Measurements from ENCODE around the gene ARL5C.
"Not testable (repeated sequence)": the region's sequence is repeated elsewhere in the genome, so short reads cannot be mapped to it uniquely, and the experiment has no call there.

ARL5C gene

GRCh38 chr17:39141294-39141693, 24.7 kb downstream of the ARL5C start:
- DNase-seq (ENCODE audit: low spot score): no peak

- no peak for DNase-seq (ENCODE audit: low spot score)
Observed at GRCh38 chr17:39139561-39139960, 26.4 kb downstream of the ARL5C start.

GRCh38 chr17:39139161-39139511, 26.8 kb downstream of the ARL5C start:
- DNase-seq (ENCODE audit: low spot score): peak; percentile 39

GRCh38 chr17:39138431-39139160, 27.4 kb downstream of the ARL5C start:
- no peak for DNase-seq (ENCODE audit: low spot score)

GRCh38 chr17:39134878-39135277, 31.1 kb downstream of the ARL5C start:
- no peak for DNase-seq (ENCODE audit: low spot score)

- no peak for DNase-seq (ENCODE audit: low spot score)
Observed at GRCh38 chr17:39132192-39132610, 33.8 kb downstream of the ARL5C start.

- DNase-seq (ENCODE audit: low spot score): no peak
Observed at GRCh38 chr17:39131616-39132015, 34.3 kb downstream of the ARL5C start.

GRCh38 chr17:39130205-39130604, 35.8 kb downstream of the ARL5C start:
- DNase-seq (ENCODE audit: low spot score): no peak

GRCh38 chr17:39129544-39129943, 36.4 kb downstream of the ARL5C start:
- not testable (repeated sequence) for DNase-seq (ENCODE audit: low spot score)

- no peak for DNase-seq (ENCODE audit: low spot score)
Observed at GRCh38 chr17:39126436-39126835, 39.5 kb downstream of the ARL5C start.

GRCh38 chr17:39125143-39125875, 40.7 kb downstream of the ARL5C start:
- DNase-seq (ENCODE audit: low spot score): no peak

- no peak for DNase-seq (ENCODE audit: low spot score)
Observed at GRCh38 chr17:39123627-39124026, 42.3 kb downstream of the ARL5C start.

- DNase-seq (ENCODE audit: low spot score): no peak
Observed at GRCh38 chr17:39122991-39123390, 43.0 kb downstream of the ARL5C start.

- not testable (repeated sequence) for DNase-seq (ENCODE audit: low spot score)
Observed at GRCh38 chr17:39121919-39122318, 44.0 kb downstream of the ARL5C start.

- DNase-seq (ENCODE audit: low spot score): no peak
Observed at GRCh38 chr17:39118674-39119419, 47.1 kb downstream of the ARL5C start.

- DNase-seq (ENCODE audit: low spot score): no peak
Observed at GRCh38 chr17:39116224-39116623, 49.7 kb downstream of the ARL5C start.

GRCh38 chr17:39115135-39115534, 50.8 kb downstream of the ARL5C start:
- no peak for DNase-seq (ENCODE audit: low spot score)

GRCh38 chr17:39114723-39115122, 51.2 kb downstream of the ARL5C start:
- no peak for DNase-seq (ENCODE audit: low spot score)

- DNase-seq (ENCODE audit: low spot score): no peak
Observed at GRCh38 chr17:39113871-39114270, 52.1 kb downstream of the ARL5C start.

GRCh38 chr17:39110435-39111136, 55.4 kb downstream of the ARL5C start:
- no peak for DNase-seq (ENCODE audit: low spot score)

GRCh38 chr17:39108461-39109375, 57.2 kb downstream of the ARL5C start:
- DNase-seq (ENCODE audit: low spot score): no peak

All from LoVo (cell line).